Smooth muscle cell of the brain vasculature (primary cell): Measurements from ENCODE around the gene SERPIND1.

Experiments
- DNase-seq: peaks from one replicate; pipeline ENCODE4 v3.0.0-alpha.2; 2012; ENCODE audit warnings: low read depth, low spot score

Gene SERPIND1

GRCh38 chr22:20792966-20793728, 19.2 kb downstream of the SERPIND1 start:
- no peak for DNase-seq

GRCh38 chr22:20793748-20794649, 20.1 kb downstream of the SERPIND1 start:
- DNase-seq = no peak

GRCh38 chr22:20794650-20795413, 20.9 kb downstream of the SERPIND1 start:
- no peak for DNase-seq

- no peak for DNase-seq
Observed at GRCh38 chr22:20796731-20797130, 22.8 kb downstream of the SERPIND1 start.

- DNase-seq = no peak
Observed at GRCh38 chr22:20798218-20798617, 24.3 kb downstream of the SERPIND1 start.

GRCh38 chr22:20798974-20799373, 25.1 kb downstream of the SERPIND1 start:
- no peak for DNase-seq

- no peak for DNase-seq
Observed at GRCh38 chr22:20799449-20799848, 25.5 kb downstream of the SERPIND1 start.

- no peak for DNase-seq
Observed at GRCh38 chr22:20802452-20802851, 28.5 kb downstream of the SERPIND1 start.

- DNase-seq = no peak
Observed at GRCh38 chr22:20802922-20803553, 29.1 kb downstream of the SERPIND1 start.

- DNase-seq = no peak
Observed at GRCh38 chr22:20803696-20804324, 29.9 kb downstream of the SERPIND1 start.

GRCh38 chr22:20804650-20805049, 30.7 kb downstream of the SERPIND1 start:
- DNase-seq = no peak

- DNase-seq = no peak
Observed at GRCh38 chr22:20805972-20806471, 32.1 kb downstream of the SERPIND1 start.

GRCh38 chr22:20807315-20807752, 33.4 kb downstream of the SERPIND1 start:
- DNase-seq = peak; percentile 54

- no peak for DNase-seq
Observed at GRCh38 chr22:20808844-20809243, 34.9 kb downstream of the SERPIND1 start.

GRCh38 chr22:20809538-20810185, 35.7 kb downstream of the SERPIND1 start:
- no peak for DNase-seq

GRCh38 chr22:20810645-20811044, 36.7 kb downstream of the SERPIND1 start:
- DNase-seq = no peak

GRCh38 chr22:20811171-20811570, 37.3 kb downstream of the SERPIND1 start:
- DNase-seq = no peak

- DNase-seq = no peak
Observed at GRCh38 chr22:20811971-20812660, 38.2 kb downstream of the SERPIND1 start.

GRCh38 chr22:20813056-20813455, 39.1 kb downstream of the SERPIND1 start:
- no peak for DNase-seq
